Endometrial microvascular endothelial cells (primary cell): ENCODE data around the gene NDRG3. TPM values are rescaled to one million over a fixed set of nuclear protein-coding genes. Genes with fewer than 3 reads are reported as not detected.

ENCODE experiments used
- total RNA-seq: library from RNA; depleted of rRNA; stranded (reverse); fragments of >200 nt; gene quantifications from one replicate; pipeline ENCODE4 v1.2.3, GENCODE V29; 2015; ENCODE audit errors: inconsistent ontology term

Gene NDRG3
- total RNA-seq, 1 donor from 2014 or later, result 31.8 TPM

Other genes with a start within 250 kb of the NDRG3 start
- 45.0 TPM for gene MYL9, start 204.6 kb downstream of the NDRG3 start, total RNA-seq
- gene TGIF2, start 172.5 kb downstream of the NDRG3 start, total RNA-seq, result 21.9 TPM
- 183 TPM for gene RAB5IF, start 140.3 kb downstream of the NDRG3 start, total RNA-seq
- gene SLA2, start 99.9 kb downstream of the NDRG3 start, total RNA-seq, result 0.28 TPM
- 38.2 TPM for gene DSN1, start 27.7 kb upstream of the NDRG3 start, total RNA-seq
- gene TLDC2, start 130.0 kb upstream of the NDRG3 start, total RNA-seq, result not detected
- 101 TPM for gene SAMHD1, start 205.6 kb upstream of the NDRG3 start, total RNA-seq